Measurements from ENCODE around the gene APBA1.

Gene APBA1

DNA sequence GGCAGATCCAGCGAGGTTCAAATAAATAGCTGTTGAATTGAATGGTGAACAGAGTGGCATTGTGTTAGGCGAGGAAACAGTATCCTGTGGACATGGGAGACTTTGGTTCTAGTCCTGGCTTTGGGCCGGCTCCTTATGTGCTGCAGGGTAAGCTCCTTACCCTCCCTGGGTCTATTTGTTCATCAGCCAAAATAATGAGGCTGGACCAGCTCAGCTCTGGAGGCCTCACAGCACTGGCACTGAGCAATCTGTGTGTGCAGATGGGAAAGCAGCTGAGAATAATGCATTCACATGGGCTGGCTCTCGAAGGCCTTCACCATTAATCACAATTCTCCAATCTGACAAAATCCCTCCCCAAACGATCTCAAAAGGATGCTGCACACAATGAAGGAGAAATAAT, 81.9 kb downstream of the APBA1 start:
- TF ChIP-seq RARB (CRISPR knock-in tag; IDR thresholded peaks at IDR 0.05) (no peak), OSR1 (CRISPR knock-in tag; IDR thresholded peaks at IDR 0.05) (no peak), ZC3H10 (CRISPR knock-in tag; IDR thresholded peaks at IDR 0.05) (no peak), ISL1 (CRISPR knock-in tag; IDR thresholded peaks at IDR 0.05) (no peak), TOX (CRISPR knock-in tag; IDR thresholded peaks at IDR 0.05; ENCODE audit: borderline replicate concordance) (no peak), ARNTL (CRISPR knock-in tag; IDR thresholded peaks at IDR 0.05; ENCODE audit: borderline replicate concordance, low read depth) (no peak), PPARA (CRISPR knock-in tag; IDR thresholded peaks at IDR 0.05; ENCODE audit: borderline replicate concordance) (no peak), ZNF70 (CRISPR knock-in tag; IDR thresholded peaks at IDR 0.05) (no peak), BACH2 (CRISPR knock-in tag; IDR thresholded peaks at IDR 0.05; ENCODE audit: borderline replicate concordance) (no peak), ZFP3 (CRISPR knock-in tag; IDR thresholded peaks at IDR 0.05) (no peak), SNAI2 (CRISPR knock-in tag; IDR thresholded peaks at IDR 0.05) (no peak), CSDC2 (CRISPR knock-in tag; IDR thresholded peaks at IDR 0.05) (no peak)
- TF ChIP-seq, protein P1, sequence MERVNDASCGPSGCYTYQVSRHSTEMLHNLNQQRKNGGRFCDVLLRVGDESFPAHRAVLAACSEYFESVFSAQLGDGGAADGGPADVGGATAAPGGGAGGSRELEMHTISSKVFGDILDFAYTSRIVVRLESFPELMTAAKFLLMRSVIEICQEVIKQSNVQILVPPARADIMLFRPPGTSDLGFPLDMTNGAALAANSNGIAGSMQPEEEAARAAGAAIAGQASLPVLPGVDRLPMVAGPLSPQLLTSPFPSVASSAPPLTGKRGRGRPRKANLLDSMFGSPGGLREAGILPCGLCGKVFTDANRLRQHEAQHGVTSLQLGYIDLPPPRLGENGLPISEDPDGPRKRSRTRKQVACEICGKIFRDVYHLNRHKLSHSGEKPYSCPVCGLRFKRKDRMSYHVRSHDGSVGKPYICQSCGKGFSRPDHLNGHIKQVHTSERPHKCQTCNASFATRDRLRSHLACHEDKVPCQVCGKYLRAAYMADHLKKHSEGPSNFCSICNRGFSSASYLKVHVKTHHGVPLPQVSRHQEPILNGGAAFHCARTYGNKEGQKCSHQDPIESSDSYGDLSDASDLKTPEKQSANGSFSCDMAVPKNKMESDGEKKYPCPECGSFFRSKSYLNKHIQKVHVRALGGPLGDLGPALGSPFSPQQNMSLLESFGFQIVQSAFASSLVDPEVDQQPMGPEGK (CRISPR knock-in tag; IDR thresholded peaks at IDR 0.05; ENCODE audit: borderline replicate concordance), result no peak
- no peak for ATAC-seq

GRCh38 chr9:69589156-69589555, 83.0 kb downstream of the APBA1 start:
- TF ChIP-seq ZNF565 (CRISPR knock-in tag; conservative IDR thresholded peaks at IDR 0.05; ENCODE audit: low read depth), result no peak
- TF ChIP-seq ZFP3 (CRISPR knock-in tag; IDR thresholded peaks at IDR 0.05), result no peak
- TF ChIP-seq, protein P1 (CRISPR knock-in tag; IDR thresholded peaks at IDR 0.05; ENCODE audit: borderline replicate concordance), result no peak
- TF ChIP-seq ZNF70 (CRISPR knock-in tag; IDR thresholded peaks at IDR 0.05), result no peak
- no peak for TF ChIP-seq ZFP30 (CRISPR knock-in tag; IDR thresholded peaks at IDR 0.05)
- TF ChIP-seq BACH2 (CRISPR knock-in tag; IDR thresholded peaks at IDR 0.05; ENCODE audit: borderline replicate concordance), result no peak
- no peak for TF ChIP-seq OSR1 (CRISPR knock-in tag; IDR thresholded peaks at IDR 0.05)
- TF ChIP-seq, protein P2, sequence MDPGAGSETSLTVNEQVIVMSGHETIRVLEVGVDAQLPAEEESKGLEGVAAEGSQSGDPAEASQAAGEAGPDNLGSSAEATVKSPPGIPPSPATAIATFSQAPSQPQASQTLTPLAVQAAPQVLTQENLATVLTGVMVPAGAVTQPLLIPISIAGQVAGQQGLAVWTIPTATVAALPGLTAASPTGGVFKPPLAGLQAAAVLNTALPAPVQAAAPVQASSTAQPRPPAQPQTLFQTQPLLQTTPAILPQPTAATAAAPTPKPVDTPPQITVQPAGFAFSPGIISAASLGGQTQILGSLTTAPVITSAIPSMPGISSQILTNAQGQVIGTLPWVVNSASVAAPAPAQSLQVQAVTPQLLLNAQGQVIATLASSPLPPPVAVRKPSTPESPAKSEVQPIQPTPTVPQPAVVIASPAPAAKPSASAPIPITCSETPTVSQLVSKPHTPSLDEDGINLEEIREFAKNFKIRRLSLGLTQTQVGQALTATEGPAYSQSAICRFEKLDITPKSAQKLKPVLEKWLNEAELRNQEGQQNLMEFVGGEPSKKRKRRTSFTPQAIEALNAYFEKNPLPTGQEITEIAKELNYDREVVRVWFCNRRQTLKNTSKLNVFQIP (CRISPR knock-in tag; IDR thresholded peaks at IDR 0.05; ENCODE audit: borderline replicate concordance, low read depth), result no peak
- TF ChIP-seq TOX (CRISPR knock-in tag; IDR thresholded peaks at IDR 0.05; ENCODE audit: borderline replicate concordance), result no peak
- no peak for ATAC-seq

DNA sequence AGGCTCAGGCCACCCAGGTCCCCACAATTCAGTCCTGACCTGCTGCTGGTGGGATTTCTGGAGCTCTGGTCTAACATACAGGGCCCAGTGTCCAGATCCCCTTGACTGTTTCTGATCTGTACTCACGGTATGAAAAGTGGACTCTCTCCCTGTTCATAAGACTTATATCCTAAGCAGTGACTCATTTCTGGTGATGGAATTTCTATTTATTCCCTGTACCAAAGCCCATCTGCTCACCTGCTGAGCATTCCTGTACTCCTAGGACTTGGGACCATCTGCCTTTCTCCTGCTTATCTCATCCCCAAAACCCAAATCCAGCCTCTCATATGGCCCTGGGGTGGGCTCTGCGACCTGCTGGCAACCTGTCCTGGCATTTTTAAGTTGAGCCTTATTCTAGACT, 86.6 kb downstream of the APBA1 start:
- TF ChIP-seq ZFP3 (CRISPR knock-in tag; IDR thresholded peaks at IDR 0.05) (no peak), TOX (CRISPR knock-in tag; IDR thresholded peaks at IDR 0.05; ENCODE audit: borderline replicate concordance) (no peak), ZNF565 (CRISPR knock-in tag; conservative IDR thresholded peaks at IDR 0.05; ENCODE audit: low read depth) (no peak), ESRRG (CRISPR knock-in tag; IDR thresholded peaks at IDR 0.05) (no peak), GLIS3 (CRISPR knock-in tag; IDR thresholded peaks at IDR 0.05) (no peak), RARB (CRISPR knock-in tag; IDR thresholded peaks at IDR 0.05) (no peak), ZC3H10 (CRISPR knock-in tag; IDR thresholded peaks at IDR 0.05) (no peak), TSHZ2 (CRISPR knock-in tag; IDR thresholded peaks at IDR 0.05) (no peak), OSR1 (CRISPR knock-in tag; IDR thresholded peaks at IDR 0.05) (no peak), ISL1 (CRISPR knock-in tag; IDR thresholded peaks at IDR 0.05) (no peak), ZNF70 (CRISPR knock-in tag; IDR thresholded peaks at IDR 0.05) (no peak), PPARA (CRISPR knock-in tag; IDR thresholded peaks at IDR 0.05; ENCODE audit: borderline replicate concordance) (no peak)
- TF ChIP-seq, protein P3, sequence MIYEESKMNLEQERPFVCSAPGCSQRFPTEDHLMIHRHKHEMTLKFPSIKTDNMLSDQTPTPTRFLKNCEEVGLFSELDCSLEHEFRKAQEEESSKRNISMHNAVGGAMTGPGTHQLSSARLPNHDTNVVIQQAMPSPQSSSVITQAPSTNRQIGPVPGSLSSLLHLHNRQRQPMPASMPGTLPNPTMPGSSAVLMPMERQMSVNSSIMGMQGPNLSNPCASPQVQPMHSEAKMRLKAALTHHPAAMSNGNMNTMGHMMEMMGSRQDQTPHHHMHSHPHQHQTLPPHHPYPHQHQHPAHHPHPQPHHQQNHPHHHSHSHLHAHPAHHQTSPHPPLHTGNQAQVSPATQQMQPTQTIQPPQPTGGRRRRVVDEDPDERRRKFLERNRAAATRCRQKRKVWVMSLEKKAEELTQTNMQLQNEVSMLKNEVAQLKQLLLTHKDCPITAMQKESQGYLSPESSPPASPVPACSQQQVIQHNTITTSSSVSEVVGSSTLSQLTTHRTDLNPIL (CRISPR knock-in tag; IDR thresholded peaks at IDR 0.05; ENCODE audit: low read depth), result no peak
- TF ChIP-seq, protein P4, sequence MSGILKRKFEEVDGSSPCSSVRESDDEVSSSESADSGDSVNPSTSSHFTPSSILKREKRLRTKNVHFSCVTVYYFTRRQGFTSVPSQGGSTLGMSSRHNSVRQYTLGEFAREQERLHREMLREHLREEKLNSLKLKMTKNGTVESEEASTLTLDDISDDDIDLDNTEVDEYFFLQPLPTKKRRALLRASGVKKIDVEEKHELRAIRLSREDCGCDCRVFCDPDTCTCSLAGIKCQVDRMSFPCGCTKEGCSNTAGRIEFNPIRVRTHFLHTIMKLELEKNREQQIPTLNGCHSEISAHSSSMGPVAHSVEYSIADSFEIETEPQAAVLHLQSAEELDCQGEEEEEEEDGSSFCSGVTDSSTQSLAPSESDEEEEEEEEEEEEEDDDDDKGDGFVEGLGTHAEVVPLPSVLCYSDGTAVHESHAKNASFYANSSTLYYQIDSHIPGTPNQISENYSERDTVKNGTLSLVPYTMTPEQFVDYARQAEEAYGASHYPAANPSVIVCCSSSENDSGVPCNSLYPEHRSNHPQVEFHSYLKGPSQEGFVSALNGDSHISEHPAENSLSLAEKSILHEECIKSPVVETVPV (CRISPR knock-in tag; IDR thresholded peaks at IDR 0.05), result no peak
- ATAC-seq, result no peak

Measured in SK-N-SH treated with all-trans-retinoic acid at 6 μM for 48 hours (cell line).